Panc1 (cell line): ENCODE measurements around the gene VSIR. TPM values are rescaled to one million over a fixed set of nuclear protein-coding genes. Genes with fewer than 3 reads are reported as not detected.

ENCODE experiments used
- ATAC-seq: fragments of 200-7000 bp; cut with Tn5 transposase; 2 replicates; pipeline ENCODE4 v1.9.1; 2020; ENCODE audit warnings: mild to moderate bottlenecking, moderate library complexity
- BruUV-seq: library from RNA; stranded (reverse); fragments of 400-500 nt; replicated peaks from 2 replicates; lab custom pipeline; 2021; lab: Mats Ljungman, UMichigan
- CTCF ChIA-PET: fragments of 300-600 bp; sonication (Branson Sonifier 250); formaldehyde crosslinking; loops from one replicate; lab custom pipeline; 2022; ENCODE audit warnings: antibody characterized with exemption; lab: Charles Lee
- POLR2A ChIA-PET: fragments of 300-600 bp; sonication (Branson Sonifier 250); formaldehyde crosslinking; loops from one replicate; lab custom pipeline; 2022; ENCODE audit warnings: antibody characterized with exemption; lab: Charles Lee
- DNase-seq: peaks from one replicate; pipeline ENCODE4 v3.0.0-alpha.2; 2010; ENCODE audit warnings: low read depth, low spot score
- H3K27ac ChIP-seq: 2 replicates; pipeline ENCODE4 v1.5.1; 2011; ENCODE audit warnings: mild to moderate bottlenecking, low read length, inconsistent platforms
- H3K27me3 ChIP-seq: fragments of 200-500 bp; sonication (Bioruptor generic); 2 replicates; pipeline ENCODE4 v1.6.0; 2014; ENCODE audit warnings: low read length, inconsistent platforms; ENCODE audit not compliant: control insufficient read depth, insufficient read depth
- H3K36me3 ChIP-seq: fragments of 200-500 bp; sonication (Bioruptor generic); 2 replicates; pipeline ENCODE4 v1.5.1; 2014; ENCODE audit warnings: inconsistent platforms, mild to moderate bottlenecking, low read length, moderate library complexity; ENCODE audit not compliant: control insufficient read depth, insufficient read depth
- H3K4me1 ChIP-seq: 2 replicates; pipeline ENCODE4 v1.5.1; 2011; ENCODE audit warnings: inconsistent platforms, mild to moderate bottlenecking, low read length, moderate library complexity; ENCODE audit not compliant: control insufficient read depth, insufficient read depth
- H3K4me3 ChIP-seq, 2 experiments: 2 replicates each; pipeline ENCODE4 v1.5.1; 2011 to 2012; ENCODE audit warnings: low read depth in 2 of 2, low read length in 2 of 2, mild to moderate bottlenecking in 2 of 2, inconsistent platforms in 1 of 2, moderate library complexity in 1 of 2
- H3K9me3 ChIP-seq: fragments of 200-500 bp; sonication (Bioruptor generic); 2 replicates; pipeline ENCODE4 v1.5.1; 2014; ENCODE audit warnings: low read depth, mild to moderate bottlenecking, inconsistent platforms, low read length, moderate library complexity; ENCODE audit not compliant: control insufficient read depth, insufficient read depth
- CTCF ChIP-seq: fragments of 450-650 bp; IDR thresholded peaks from 2 replicates; pipeline ENCODE4 v1.5.1; 2017; ENCODE audit warnings: mild to moderate bottlenecking
- POLR2AphosphoS5 ChIP-seq: IDR thresholded peaks from 2 replicates; pipeline ENCODE4 v1.6.1; 2012; ENCODE audit warnings: mild to moderate bottlenecking, low read depth, low read length, moderate library complexity
- SIN3A ChIP-seq: IDR thresholded peaks from 2 replicates; pipeline ENCODE4 v1.6.1; 2012; ENCODE audit warnings: low read depth, mild to moderate bottlenecking, low read length, moderate library complexity, borderline replicate concordance; ENCODE audit not compliant: insufficient read depth
- TCF7L2 ChIP-seq: IDR thresholded peaks from 2 replicates; pipeline ENCODE4 v1.6.1; 2011; ENCODE audit warnings: mild to moderate bottlenecking, low read depth, low read length, inconsistent platforms
- in situ Hi-C: cut with HindIII; loops from 2 replicates; pipeline ENCODE4 v1.10.0; 2016; ENCODE audit warnings: low sequenced_read_pairs, low pct_unique_long_range_greater_than_20kb
- intact Hi-C: fragments of 100-400 bp; cut with micrococcal nuclease; formaldehyde crosslinking; loops from one replicate; pipeline ENCODE4 v1.10.0; 2022; ENCODE audit not compliant: unreplicated experiment
- total RNA-seq: library from RNA; stranded (reverse); gene quantifications from one replicate; pipeline ENCODE4 v1.2.1, GENCODE V29; 2021; ENCODE audit not compliant: unreplicated experiment
- TF ChIP-seq, protein P1 (sequence below), 2 experiments: IDR thresholded peaks; 2 replicates each; pipeline ENCODE4 v1.6.1; 2011 to 2012; ENCODE audit warnings: low read depth in 2 of 2, control low read depth in 1 of 2, low read length in 1 of 2, mild to moderate bottlenecking in 1 of 2, moderate library complexity in 1 of 2; ENCODE audit not compliant: insufficient read depth in 1 of 2

Gene VSIR
- total RNA-seq, 1 experiment from 2014 or later: 34.9 TPM

DNA sequence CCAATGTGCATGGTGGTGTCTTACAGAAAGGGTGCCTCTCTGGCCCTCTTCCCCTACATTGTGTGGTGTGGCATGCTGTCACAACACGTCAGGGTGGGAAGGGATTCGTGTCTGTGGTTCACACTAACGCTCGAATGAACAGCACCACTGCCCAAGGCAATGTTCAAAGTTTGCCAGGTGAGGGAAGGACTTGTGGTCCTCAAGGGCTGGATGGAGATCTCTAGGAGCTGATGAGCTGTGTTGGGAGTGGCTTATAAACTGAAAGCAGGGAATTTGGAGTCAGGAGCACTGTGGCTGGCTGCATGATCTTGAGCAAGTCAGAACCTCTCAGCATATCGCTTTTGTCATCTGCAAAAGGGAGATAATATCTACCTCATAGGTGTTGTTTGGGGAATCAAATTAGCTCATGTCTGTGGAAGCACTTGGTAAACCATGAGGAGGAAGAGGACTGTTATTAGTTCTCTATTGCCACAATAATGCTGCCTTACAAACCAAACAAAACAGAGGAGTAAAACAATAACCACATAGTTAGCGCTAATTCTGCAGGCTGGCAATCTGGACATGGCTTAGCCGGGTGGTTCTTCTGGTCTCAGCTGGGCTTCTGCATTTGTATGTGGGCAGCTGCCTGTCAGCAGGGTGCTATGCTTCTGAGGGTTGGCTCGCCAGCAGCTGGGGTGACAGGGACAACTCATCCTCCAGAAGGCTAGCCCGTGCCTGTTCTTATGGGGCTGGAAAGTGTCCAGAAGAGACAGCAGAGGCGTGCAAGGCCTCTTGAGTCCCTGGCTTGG, 30.8 kb downstream of the VSIR start:
- no peaks in the 10 kb centered on the region for H3K9me3 ChIP-seq
- CTCF ChIA-PET: no interaction called here
- 0 out of 2 replicates have a peak, but pooled peaks cover 4% of the 10 kb centered on the region for H3K4me1 ChIP-seq
- H3K27ac ChIP-seq: no peak overlapping the region
- no peak overlapping the region for H3K4me3 ChIP-seq
- POLR2A ChIA-PET: no interaction called here
- BruUV-seq: no TSS peak
- intact Hi-C loops (no loop called here), in situ Hi-C loops (no loop called here)
- no peak for DNase-seq
- TF ChIP-seq CTCF: no peak
- no peak for TF ChIP-seq TCF7L2
- no peak for TF ChIP-seq POLR2AphosphoS5
- TF ChIP-seq, protein P1, sequence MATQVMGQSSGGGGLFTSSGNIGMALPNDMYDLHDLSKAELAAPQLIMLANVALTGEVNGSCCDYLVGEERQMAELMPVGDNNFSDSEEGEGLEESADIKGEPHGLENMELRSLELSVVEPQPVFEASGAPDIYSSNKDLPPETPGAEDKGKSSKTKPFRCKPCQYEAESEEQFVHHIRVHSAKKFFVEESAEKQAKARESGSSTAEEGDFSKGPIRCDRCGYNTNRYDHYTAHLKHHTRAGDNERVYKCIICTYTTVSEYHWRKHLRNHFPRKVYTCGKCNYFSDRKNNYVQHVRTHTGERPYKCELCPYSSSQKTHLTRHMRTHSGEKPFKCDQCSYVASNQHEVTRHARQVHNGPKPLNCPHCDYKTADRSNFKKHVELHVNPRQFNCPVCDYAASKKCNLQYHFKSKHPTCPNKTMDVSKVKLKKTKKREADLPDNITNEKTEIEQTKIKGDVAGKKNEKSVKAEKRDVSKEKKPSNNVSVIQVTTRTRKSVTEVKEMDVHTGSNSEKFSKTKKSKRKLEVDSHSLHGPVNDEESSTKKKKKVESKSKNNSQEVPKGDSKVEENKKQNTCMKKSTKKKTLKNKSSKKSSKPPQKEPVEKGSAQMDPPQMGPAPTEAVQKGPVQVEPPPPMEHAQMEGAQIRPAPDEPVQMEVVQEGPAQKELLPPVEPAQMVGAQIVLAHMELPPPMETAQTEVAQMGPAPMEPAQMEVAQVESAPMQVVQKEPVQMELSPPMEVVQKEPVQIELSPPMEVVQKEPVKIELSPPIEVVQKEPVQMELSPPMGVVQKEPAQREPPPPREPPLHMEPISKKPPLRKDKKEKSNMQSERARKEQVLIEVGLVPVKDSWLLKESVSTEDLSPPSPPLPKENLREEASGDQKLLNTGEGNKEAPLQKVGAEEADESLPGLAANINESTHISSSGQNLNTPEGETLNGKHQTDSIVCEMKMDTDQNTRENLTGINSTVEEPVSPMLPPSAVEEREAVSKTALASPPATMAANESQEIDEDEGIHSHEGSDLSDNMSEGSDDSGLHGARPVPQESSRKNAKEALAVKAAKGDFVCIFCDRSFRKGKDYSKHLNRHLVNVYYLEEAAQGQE (IDR thresholded peaks at IDR 0.05; ENCODE audit: insufficient read depth in 1 of 2, low read depth in 2 of 2, low read length in 1 of 2): no peak
- no peak for TF ChIP-seq SIN3A
- ATAC-seq: no peak
- no peaks in the 10 kb centered on the region for H3K36me3 ChIP-seq
- no peaks in the 10 kb centered on the region for H3K27me3 ChIP-seq

- intact Hi-C loops (no loop called here), in situ Hi-C loops (no loop called here)
- Histone ChIP-seq H3K4me3 (no peak overlapping the region), H3K4me1 (0 out of 2 replicates have a peak, but pooled peaks cover 4% of the 10 kb centered on the region), H3K9me3 (no peaks in the 10 kb centered on the region), H3K27ac (no peak overlapping the region), H3K27me3 (no peaks in the 10 kb centered on the region), H3K36me3 (no peaks in the 10 kb centered on the region)
- ChIA-PET CTCF (no interaction called here), POLR2A (no interaction called here)
- DNase-seq (no peak), ATAC-seq (no peak)
- BruUV-seq: no TSS peak
- TF ChIP-seq POLR2AphosphoS5 (no peak), CTCF (no peak), TCF7L2 (no peak), SIN3A (no peak)
- TF ChIP-seq, protein P1 (IDR thresholded peaks at IDR 0.05; ENCODE audit: insufficient read depth in 1 of 2, low read depth in 2 of 2, low read length in 1 of 2): no peak
Observed at GRCh38 chr10:71741671-71742070, 31.6 kb downstream of the VSIR start.
